GM12878 (cell line): ENCODE measurements around the gene CALN1. TPM values are rescaled to one million over a fixed set of nuclear protein-coding genes. Genes with fewer than 3 reads are reported as not detected.

Experiments used
- BHLHE40 ChIP-seq, 2 experiments: fragments of 450-650 bp in 1 of 2; IDR thresholded peaks; 2 replicates each; pipeline ENCODE4 v1.6.1; 2011 to 2017; ENCODE audit warnings: low read depth in 2 of 2, borderline replicate concordance in 1 of 2, improper control_type of control experiment in 1 of 2, low read length in 1 of 2, mild to moderate bottlenecking in 1 of 2
- BRCA1 ChIP-seq: IDR thresholded peaks from 2 replicates; pipeline ENCODE4 v1.6.1; 2011; ENCODE audit warnings: low read depth, low read length, improper control_type of control experiment
- CREB1 ChIP-seq: IDR thresholded peaks from 2 replicates; pipeline ENCODE4 v1.6.1; 2012; ENCODE audit warnings: low read depth, mild to moderate bottlenecking, inconsistent platforms
- NFYB ChIP-seq: IDR thresholded peaks from 2 replicates; pipeline ENCODE4 v1.6.1; 2011; ENCODE audit warnings: low read depth, mild to moderate bottlenecking, low read length, improper control_type of control experiment, moderate library complexity; ENCODE audit not compliant: insufficient read depth
- SIN3A ChIP-seq: IDR thresholded peaks from 2 replicates; pipeline ENCODE4 v1.6.1; 2012; ENCODE audit warnings: low read depth, low read length, improper control_type of control experiment
- SUPT20H ChIP-seq: IDR thresholded peaks from 2 replicates; pipeline ENCODE4 v1.6.1; 2011; ENCODE audit warnings: low read depth, mild to moderate bottlenecking, low read length, moderate library complexity, borderline replicate concordance; ENCODE audit not compliant: control insufficient read depth
- polyA plus RNA-seq, 11 experiments: library from polyadenylated mRNA; depleted of rRNA in 4 of 11; unstranded in 6 of 11; stranded (reverse) in 5 of 11; fragments of >200 nt; fragmentation: Nextera tagmentation in 4 of 11; fragmentation: Illumina TruSeq in 1 of 11; extraction: Ambion mirVana in 4 of 11; extraction: Trizol in 1 of 11; gene quantifications; 1 replicate in 1 of 11; 2 replicates in 10 of 11; pipeline versions ENCODE4 v1.2.1 to v1.2.3, GENCODE V29; 2011 to 2016; ENCODE audit warnings: inconsistent platforms in 2 of 11, missing spikeins in 2 of 11, low read depth in 1 of 11
- total RNA-seq, 4 experiments: library from RNA; depleted of rRNA in 3 of 4; stranded (reverse); fragments of >200 nt in 3 of 4; fragmentation: Illumina TruSeq in 1 of 4; extraction: Trizol in 1 of 4; gene quantifications; 2 replicates each; pipeline versions ENCODE4 v1.2.1 to v1.2.3, GENCODE V29; 2013 to 2021
- TF ChIP-seq, protein P1 (sequence below): fragments of 450-650 bp; IDR thresholded peaks from 2 replicates; pipeline ENCODE4 v1.6.1; 2017; ENCODE audit warnings: mild to moderate bottlenecking, low read depth, inconsistent platforms; ENCODE audit not compliant: poor library complexity, severe bottlenecking
- TF ChIP-seq, protein P2 (sequence below): IDR thresholded peaks from 2 replicates; pipeline ENCODE4 v1.6.1; 2012; ENCODE audit warnings: low read depth, low read length, improper control_type of control experiment
- TF ChIP-seq, protein P3 (sequence below): IDR thresholded peaks from 2 replicates; pipeline ENCODE4 v1.6.1; 2011; ENCODE audit warnings: low read depth, low read length, improper control_type of control experiment, borderline replicate concordance
- TF ChIP-seq, protein P4 (sequence below): fragments of 450-650 bp; IDR thresholded peaks from 2 replicates; pipeline ENCODE4 v1.6.1; 2017; ENCODE audit warnings: mild to moderate bottlenecking
- TF ChIP-seq, protein P5 (sequence below): fragments of 450-650 bp; IDR thresholded peaks from 2 replicates; pipeline ENCODE4 v1.6.1; 2016; ENCODE audit warnings: mild to moderate bottlenecking
- TF ChIP-seq, protein P6 (sequence below), 3 experiments: IDR thresholded peaks in 2 of 3; conservative IDR thresholded peaks in 1 of 3; 2 replicates each; pipeline ENCODE4 v1.5.1; 2011; ENCODE audit warnings: low read depth in 3 of 3, low read length in 3 of 3, mild to moderate bottlenecking in 3 of 3, control low read depth in 2 of 3, moderate library complexity in 2 of 3, inconsistent platforms in 1 of 3, mixed read lengths in 1 of 3; ENCODE audit not compliant: control insufficient read depth in 2 of 3, insufficient read depth in 1 of 3; ENCODE audit errors: extremely low read depth in 1 of 3

CALN1 gene
- total and polyA plus RNA-seq, 10 of the 15 experiments (the other 5 are each of a cell fraction or from before 2014, with no cell fraction given): 0.48 to 15.3 (median 1.6) TPM

DNA sequence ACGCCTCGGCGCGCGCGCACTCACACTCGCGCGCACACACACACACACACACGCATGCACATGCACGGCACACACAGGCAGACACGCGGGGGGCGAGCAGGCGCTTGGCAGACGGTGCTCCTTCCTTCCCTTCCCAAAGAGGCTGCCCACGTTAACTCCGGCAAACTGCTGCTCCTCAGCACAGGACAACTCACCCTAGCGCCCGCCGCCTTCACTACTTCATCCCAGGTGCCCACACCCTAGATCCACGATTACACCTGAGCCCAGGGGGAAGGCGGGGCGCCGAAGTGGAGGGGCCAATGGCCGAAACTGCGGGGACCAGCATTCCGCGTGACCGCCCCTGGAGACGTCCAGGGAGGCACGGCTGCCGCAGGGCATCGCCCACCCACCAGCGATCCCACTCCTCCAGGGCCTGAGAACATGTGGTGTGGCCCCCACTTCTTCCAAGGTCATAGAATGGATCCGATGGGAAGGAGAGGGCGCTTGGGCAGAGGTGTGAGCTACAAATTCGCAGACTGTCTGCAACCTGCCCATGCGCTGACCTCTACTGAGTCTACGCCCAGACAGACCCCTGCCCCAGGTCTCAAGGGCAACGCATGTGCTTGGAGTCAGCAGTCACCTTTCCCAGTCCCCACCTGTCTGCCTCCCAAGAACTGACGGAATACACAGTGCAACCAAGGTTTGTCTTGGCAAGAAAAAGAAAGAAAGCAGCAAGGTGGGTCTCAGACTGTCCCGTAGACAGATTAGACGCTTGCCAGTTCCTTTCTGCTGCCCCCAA is 74.6 kb downstream of the CALN1 start (continued):
- no peak for TF ChIP-seq BHLHE40 (IDR thresholded peaks at IDR 0.05; ENCODE audit: borderline replicate concordance in 1 of 2, low read depth in 2 of 2, low read length in 1 of 2)
- TF ChIP-seq, protein P1, sequence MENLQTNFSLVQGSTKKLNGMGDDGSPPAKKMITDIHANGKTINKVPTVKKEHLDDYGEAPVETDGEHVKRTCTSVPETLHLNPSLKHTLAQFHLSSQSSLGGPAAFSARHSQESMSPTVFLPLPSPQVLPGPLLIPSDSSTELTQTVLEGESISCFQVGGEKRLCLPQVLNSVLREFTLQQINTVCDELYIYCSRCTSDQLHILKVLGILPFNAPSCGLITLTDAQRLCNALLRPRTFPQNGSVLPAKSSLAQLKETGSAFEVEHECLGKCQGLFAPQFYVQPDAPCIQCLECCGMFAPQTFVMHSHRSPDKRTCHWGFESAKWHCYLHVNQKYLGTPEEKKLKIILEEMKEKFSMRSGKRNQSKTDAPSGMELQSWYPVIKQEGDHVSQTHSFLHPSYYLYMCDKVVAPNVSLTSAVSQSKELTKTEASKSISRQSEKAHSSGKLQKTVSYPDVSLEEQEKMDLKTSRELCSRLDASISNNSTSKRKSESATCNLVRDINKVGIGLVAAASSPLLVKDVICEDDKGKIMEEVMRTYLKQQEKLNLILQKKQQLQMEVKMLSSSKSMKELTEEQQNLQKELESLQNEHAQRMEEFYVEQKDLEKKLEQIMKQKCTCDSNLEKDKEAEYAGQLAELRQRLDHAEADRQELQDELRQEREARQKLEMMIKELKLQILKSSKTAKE: no peak
- no peak for TF ChIP-seq SUPT20H
- TF ChIP-seq, protein P2, sequence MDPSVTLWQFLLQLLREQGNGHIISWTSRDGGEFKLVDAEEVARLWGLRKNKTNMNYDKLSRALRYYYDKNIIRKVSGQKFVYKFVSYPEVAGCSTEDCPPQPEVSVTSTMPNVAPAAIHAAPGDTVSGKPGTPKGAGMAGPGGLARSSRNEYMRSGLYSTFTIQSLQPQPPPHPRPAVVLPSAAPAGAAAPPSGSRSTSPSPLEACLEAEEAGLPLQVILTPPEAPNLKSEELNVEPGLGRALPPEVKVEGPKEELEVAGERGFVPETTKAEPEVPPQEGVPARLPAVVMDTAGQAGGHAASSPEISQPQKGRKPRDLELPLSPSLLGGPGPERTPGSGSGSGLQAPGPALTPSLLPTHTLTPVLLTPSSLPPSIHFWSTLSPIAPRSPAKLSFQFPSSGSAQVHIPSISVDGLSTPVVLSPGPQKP: no peak
- no peak for TF ChIP-seq SIN3A
- no peak for TF ChIP-seq CREB1
- TF ChIP-seq, protein P3, sequence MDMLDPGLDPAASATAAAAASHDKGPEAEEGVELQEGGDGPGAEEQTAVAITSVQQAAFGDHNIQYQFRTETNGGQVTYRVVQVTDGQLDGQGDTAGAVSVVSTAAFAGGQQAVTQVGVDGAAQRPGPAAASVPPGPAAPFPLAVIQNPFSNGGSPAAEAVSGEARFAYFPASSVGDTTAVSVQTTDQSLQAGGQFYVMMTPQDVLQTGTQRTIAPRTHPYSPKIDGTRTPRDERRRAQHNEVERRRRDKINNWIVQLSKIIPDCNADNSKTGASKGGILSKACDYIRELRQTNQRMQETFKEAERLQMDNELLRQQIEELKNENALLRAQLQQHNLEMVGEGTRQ: no peak
- no peak for TF ChIP-seq NFYB
- TF ChIP-seq, protein P4, sequence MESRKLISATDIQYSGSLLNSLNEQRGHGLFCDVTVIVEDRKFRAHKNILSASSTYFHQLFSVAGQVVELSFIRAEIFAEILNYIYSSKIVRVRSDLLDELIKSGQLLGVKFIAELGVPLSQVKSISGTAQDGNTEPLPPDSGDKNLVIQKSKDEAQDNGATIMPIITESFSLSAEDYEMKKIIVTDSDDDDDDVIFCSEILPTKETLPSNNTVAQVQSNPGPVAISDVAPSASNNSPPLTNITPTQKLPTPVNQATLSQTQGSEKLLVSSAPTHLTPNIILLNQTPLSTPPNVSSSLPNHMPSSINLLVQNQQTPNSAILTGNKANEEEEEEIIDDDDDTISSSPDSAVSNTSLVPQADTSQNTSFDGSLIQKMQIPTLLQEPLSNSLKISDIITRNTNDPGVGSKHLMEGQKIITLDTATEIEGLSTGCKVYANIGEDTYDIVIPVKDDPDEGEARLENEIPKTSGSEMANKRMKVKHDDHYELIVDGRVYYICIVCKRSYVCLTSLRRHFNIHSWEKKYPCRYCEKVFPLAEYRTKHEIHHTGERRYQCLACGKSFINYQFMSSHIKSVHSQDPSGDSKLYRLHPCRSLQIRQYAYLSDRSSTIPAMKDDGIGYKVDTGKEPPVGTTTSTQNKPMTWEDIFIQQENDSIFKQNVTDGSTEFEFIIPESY: no peak
- no peak for TF ChIP-seq BRCA1
- TF ChIP-seq, protein P5, sequence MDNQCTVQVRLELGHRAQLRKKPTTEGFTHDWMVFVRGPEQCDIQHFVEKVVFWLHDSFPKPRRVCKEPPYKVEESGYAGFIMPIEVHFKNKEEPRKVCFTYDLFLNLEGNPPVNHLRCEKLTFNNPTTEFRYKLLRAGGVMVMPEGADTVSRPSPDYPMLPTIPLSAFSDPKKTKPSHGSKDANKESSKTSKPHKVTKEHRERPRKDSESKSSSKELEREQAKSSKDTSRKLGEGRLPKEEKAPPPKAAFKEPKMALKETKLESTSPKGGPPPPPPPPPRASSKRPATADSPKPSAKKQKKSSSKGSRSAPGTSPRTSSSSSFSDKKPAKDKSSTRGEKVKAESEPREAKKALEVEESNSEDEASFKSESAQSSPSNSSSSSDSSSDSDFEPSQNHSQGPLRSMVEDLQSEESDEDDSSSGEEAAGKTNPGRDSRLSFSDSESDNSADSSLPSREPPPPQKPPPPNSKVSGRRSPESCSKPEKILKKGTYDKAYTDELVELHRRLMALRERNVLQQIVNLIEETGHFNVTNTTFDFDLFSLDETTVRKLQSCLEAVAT: no peak
- TF ChIP-seq, protein P6, sequence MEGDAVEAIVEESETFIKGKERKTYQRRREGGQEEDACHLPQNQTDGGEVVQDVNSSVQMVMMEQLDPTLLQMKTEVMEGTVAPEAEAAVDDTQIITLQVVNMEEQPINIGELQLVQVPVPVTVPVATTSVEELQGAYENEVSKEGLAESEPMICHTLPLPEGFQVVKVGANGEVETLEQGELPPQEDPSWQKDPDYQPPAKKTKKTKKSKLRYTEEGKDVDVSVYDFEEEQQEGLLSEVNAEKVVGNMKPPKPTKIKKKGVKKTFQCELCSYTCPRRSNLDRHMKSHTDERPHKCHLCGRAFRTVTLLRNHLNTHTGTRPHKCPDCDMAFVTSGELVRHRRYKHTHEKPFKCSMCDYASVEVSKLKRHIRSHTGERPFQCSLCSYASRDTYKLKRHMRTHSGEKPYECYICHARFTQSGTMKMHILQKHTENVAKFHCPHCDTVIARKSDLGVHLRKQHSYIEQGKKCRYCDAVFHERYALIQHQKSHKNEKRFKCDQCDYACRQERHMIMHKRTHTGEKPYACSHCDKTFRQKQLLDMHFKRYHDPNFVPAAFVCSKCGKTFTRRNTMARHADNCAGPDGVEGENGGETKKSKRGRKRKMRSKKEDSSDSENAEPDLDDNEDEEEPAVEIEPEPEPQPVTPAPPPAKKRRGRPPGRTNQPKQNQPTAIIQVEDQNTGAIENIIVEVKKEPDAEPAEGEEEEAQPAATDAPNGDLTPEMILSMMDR (IDR thresholded peaks at IDR 0.05 in 2 of 3, conservative IDR thresholded peaks at IDR 0.05 in 1 of 3; ENCODE audit: control insufficient read depth in 2 of 3, extremely low read depth in 1 of 3, insufficient read depth in 1 of 3, low read depth in 3 of 3, low read length in 3 of 3): no peak
- TF ChIP-seq, all 136 proteins: peak for 0
